Astrocyte (in vitro differentiated cells and primary cell): ENCODE measurements around the gene PLEKHN1. TPM values are rescaled to one million over a fixed set of nuclear protein-coding genes. Genes with fewer than 3 reads are reported as not detected.
A peak's percentile ranks its signal among the peaks of the same experiment; 100 is the strongest.

Source experiments
- DNase-seq: peaks from one replicate; pipeline ENCODE4 v3.0.0-alpha.2; 2010; ENCODE audit warnings: low read depth
- FAIRE-seq: peaks from 2 replicates; lab custom pipeline; 2011; peaks lifted over from hg19 to GRCh38; lab: Jason Lieb, UNC
- H2AFZ ChIP-seq: 2 replicates; pipeline ENCODE4 v1.6.0; 2012; ENCODE audit warnings: low read depth, low read length, inconsistent platforms
- H3K27ac ChIP-seq: 2 replicates; pipeline ENCODE4 v1.5.1; 2011; ENCODE audit warnings: low read depth, low read length, inconsistent platforms
- H3K27me3 ChIP-seq: 2 replicates; pipeline ENCODE4 v1.6.0; 2011; ENCODE audit warnings: low read length, inconsistent platforms; ENCODE audit not compliant: insufficient read depth
- H3K36me3 ChIP-seq: 2 replicates; pipeline ENCODE4 v1.5.1; 2011; ENCODE audit warnings: low read length, inconsistent platforms; ENCODE audit not compliant: insufficient read depth
- H3K4me1 ChIP-seq: 2 replicates; pipeline ENCODE4 v1.5.1; 2011; ENCODE audit warnings: low read length, inconsistent platforms; ENCODE audit not compliant: insufficient read depth
- H3K4me2 ChIP-seq: 2 replicates; pipeline ENCODE4 v1.6.0; 2012; ENCODE audit warnings: low read length, inconsistent platforms
- H3K4me3 ChIP-seq: 2 replicates; pipeline ENCODE4 v1.5.1; 2011; ENCODE audit warnings: low read depth, mild to moderate bottlenecking, low read length, inconsistent platforms; ENCODE audit not compliant: insufficient read depth
- H3K79me2 ChIP-seq: 2 replicates; pipeline ENCODE4 v1.6.0; 2012; ENCODE audit warnings: mild to moderate bottlenecking, low read length, inconsistent platforms; ENCODE audit not compliant: insufficient read depth
- H3K9ac ChIP-seq: 2 replicates; pipeline ENCODE4 v1.6.0; 2012; ENCODE audit warnings: mild to moderate bottlenecking, low read length, inconsistent platforms
- H3K9me3 ChIP-seq: 2 replicates; pipeline ENCODE4 v1.5.1; 2012; ENCODE audit warnings: low read depth, mild to moderate bottlenecking, low read length, inconsistent platforms; ENCODE audit not compliant: insufficient read depth
- H4K20me1 ChIP-seq: 2 replicates; pipeline ENCODE4 v1.6.0; 2012; ENCODE audit warnings: low read length, inconsistent platforms; ENCODE audit not compliant: insufficient read depth
- H3K27ac Mint-ChIP-seq: one replicate; pipeline ENCODE4 v1.8.0; 2021; ENCODE audit warnings: mild to moderate bottlenecking, mixed read lengths; ENCODE audit not compliant: unreplicated experiment
- H3K27me3 Mint-ChIP-seq: one replicate; pipeline ENCODE4 v1.8.0; 2021; ENCODE audit warnings: low read depth, mixed read lengths; ENCODE audit not compliant: unreplicated experiment
- H3K36me3 Mint-ChIP-seq: one replicate; pipeline ENCODE4 v1.8.0; 2021; ENCODE audit warnings: low read depth, mixed read lengths; ENCODE audit not compliant: unreplicated experiment
- H3K4me1 Mint-ChIP-seq: one replicate; pipeline ENCODE4 v1.8.0; 2021; ENCODE audit warnings: low read depth, mixed read lengths; ENCODE audit not compliant: unreplicated experiment
- H3K4me3 Mint-ChIP-seq: one replicate; pipeline ENCODE4 v1.8.0; 2021; ENCODE audit warnings: mild to moderate bottlenecking, moderate library complexity, mixed read lengths; ENCODE audit not compliant: unreplicated experiment
- H3K9me3 Mint-ChIP-seq: one replicate; pipeline ENCODE4 v1.8.0; 2021; ENCODE audit warnings: mild to moderate bottlenecking, mixed read lengths; ENCODE audit not compliant: unreplicated experiment
- CTCF ChIP-seq: IDR thresholded peaks from 2 replicates; pipeline ENCODE4 v1.5.1; 2011; ENCODE audit warnings: low read depth, mild to moderate bottlenecking, inconsistent platforms, low read length, moderate library complexity; ENCODE audit not compliant: insufficient read depth
- EZH2 ChIP-seq: IDR thresholded peaks from 2 replicates; pipeline ENCODE4 v1.6.1; 2012; ENCODE audit warnings: mild to moderate bottlenecking, low read length, inconsistent platforms; ENCODE audit not compliant: insufficient read depth
- total RNA-seq: library from RNA; stranded (reverse); gene quantifications from 2 replicates; pipeline ENCODE4 v1.2.1, GENCODE V29; 2021

PLEKHN1 gene
- total RNA-seq, 1 donor from 2014 or later, result 2.4 TPM

GRCh38 chr1:995665-996633, 29.7 kb downstream of the PLEKHN1 start:
- H3K9ac ChIP-seq, result no peak overlapping the region
- Mint-ChIP-seq H3K27me3 (peaks cover 10% of the 10 kb centered on the region), H3K27ac (peak overlapping the region; percentile 30), H3K9me3 (peaks cover 11% of the 10 kb centered on the region), H3K36me3 (peaks cover 16% of the 10 kb centered on the region), H3K4me3 (peak overlapping the region; percentile 76), H3K4me1 (peaks cover 9% of the 10 kb centered on the region)
- no peak for TF ChIP-seq EZH2
- TF ChIP-seq CTCF, result no peak
- FAIRE-seq, result no peak
- H2AFZ ChIP-seq, result no peak overlapping the region
- peaks cover 4% of the 10 kb centered on the region for H3K9me3 ChIP-seq
- no peaks in the 10 kb centered on the region for H3K27me3 ChIP-seq
- peaks cover 11% of the 10 kb centered on the region for H3K4me1 ChIP-seq
- H3K36me3 ChIP-seq, result no peaks in the 10 kb centered on the region
- H3K27ac ChIP-seq, result no peak overlapping the region
- H3K4me2 ChIP-seq, result no peak overlapping the region
- peaks cover 13% of the 10 kb centered on the region for H4K20me1 ChIP-seq
- DNase-seq, result no peak
- no peak overlapping the region for H3K4me3 ChIP-seq
- H3K79me2 ChIP-seq, result no peaks in the 10 kb centered on the region

GRCh38 chr1:996851-997712, 30.8 kb downstream of the PLEKHN1 start:
- TF ChIP-seq EZH2, result peak; percentile 3
- no peak for TF ChIP-seq CTCF
- H3K27ac ChIP-seq, result no peak overlapping the region
- H3K4me2 ChIP-seq, result no peak overlapping the region
- H3K9ac ChIP-seq, result peak overlapping the region; percentile 97
- Mint-ChIP-seq H3K9me3 (peaks cover 4% of the 10 kb centered on the region), H3K4me1 (peaks cover 9% of the 10 kb centered on the region), H3K36me3 (peaks cover 10% of the 10 kb centered on the region), H3K27me3 (peaks cover 3% of the 10 kb centered on the region), H3K27ac (peak overlapping the region; percentile 69), H3K4me3 (peak overlapping the region; percentile 60)
- peaks cover 14% of the 10 kb centered on the region for H3K4me1 ChIP-seq
- H4K20me1 ChIP-seq, result peaks cover 14% of the 10 kb centered on the region
- no peak overlapping the region for H2AFZ ChIP-seq
- no peak for FAIRE-seq
- no peak overlapping the region for H3K4me3 ChIP-seq
- no peaks in the 10 kb centered on the region for H3K79me2 ChIP-seq
- DNase-seq, result no peak
- H3K27me3 ChIP-seq, result no peaks in the 10 kb centered on the region
- no peaks in the 10 kb centered on the region for H3K36me3 ChIP-seq
- H3K9me3 ChIP-seq, result peaks cover 4% of the 10 kb centered on the region
